Mesendoderm (in vitro differentiated cells): ENCODE data around the gene GLB1L3.

Source experiments
- DNase-seq: peaks from one replicate; pipeline ENCODE4 v3.0.0; 2013
- H2AK5ac ChIP-seq: 2 replicates; pipeline ENCODE4 v1.6.1; 2013; ENCODE audit warnings: low read length, inconsistent platforms
- H2BK120ac ChIP-seq: 2 replicates; pipeline ENCODE4 v1.6.1; 2013; ENCODE audit warnings: low read depth, mild to moderate bottlenecking, low read length, moderate library complexity, mixed read lengths
- H2BK15ac ChIP-seq: replicated peaks from 2 replicates; pipeline ENCODE4 v1.6.1; 2013; ENCODE audit warnings: low read depth, mild to moderate bottlenecking, moderate library complexity
- H2BK5ac ChIP-seq: 2 replicates; pipeline ENCODE4 v1.6.1; 2013; ENCODE audit warnings: low read length, inconsistent platforms
- H3K18ac ChIP-seq: 2 replicates; pipeline ENCODE4 v1.6.1; 2013; ENCODE audit warnings: mild to moderate bottlenecking, low read length, mixed read lengths
- H3K23ac ChIP-seq: one replicate; pipeline ENCODE4 v1.6.1; 2013; ENCODE audit warnings: low read length
- H3K27ac ChIP-seq: 2 replicates; pipeline ENCODE4 v1.5.1; 2013; ENCODE audit warnings: low read depth, mild to moderate bottlenecking, inconsistent platforms, low read length, moderate library complexity
- H3K27me3 ChIP-seq: 2 replicates; pipeline ENCODE4 v1.6.1; 2013; ENCODE audit warnings: low read length, control low read depth, mild to moderate bottlenecking, inconsistent platforms; ENCODE audit not compliant: insufficient read depth, poor library complexity
- H3K36me3 ChIP-seq: 2 replicates; pipeline ENCODE4 v1.6.1; 2013; ENCODE audit warnings: low read length, inconsistent platforms; ENCODE audit not compliant: control insufficient read depth, insufficient read depth
- H3K4ac ChIP-seq: one replicate; pipeline ENCODE4 v1.6.1; 2013; ENCODE audit warnings: low read depth, mild to moderate bottlenecking, low read length, moderate library complexity
- H3K4me1 ChIP-seq: 2 replicates; pipeline ENCODE4 v1.6.1; 2013; ENCODE audit warnings: low read depth, low read length, inconsistent platforms; ENCODE audit not compliant: control insufficient read depth
- H3K4me2 ChIP-seq: 2 replicates; pipeline ENCODE4 v1.6.1; 2013; ENCODE audit warnings: low read length
- H3K4me3 ChIP-seq: 2 replicates; pipeline ENCODE4 v1.5.1; 2013; ENCODE audit warnings: mild to moderate bottlenecking, low read length
- H3K56ac ChIP-seq: one replicate; pipeline ENCODE4 v1.6.1; 2013; ENCODE audit warnings: low read length
- H3K79me1 ChIP-seq: 2 replicates; pipeline ENCODE4 v1.6.1; 2013; ENCODE audit warnings: low read length, inconsistent platforms
- H3K79me2 ChIP-seq: 2 replicates; pipeline ENCODE4 v1.6.1; 2013; ENCODE audit warnings: mild to moderate bottlenecking, low read length; ENCODE audit not compliant: control insufficient read depth, insufficient read depth
- H3K9ac ChIP-seq: 2 replicates; pipeline ENCODE4 v1.6.1; 2013; ENCODE audit warnings: low read length, inconsistent platforms
- H4K5ac ChIP-seq: one replicate; pipeline ENCODE4 v1.6.1; 2013; ENCODE audit warnings: low read length
- H4K8ac ChIP-seq: one replicate; pipeline ENCODE4 v1.6.1; 2013; ENCODE audit warnings: low read depth, mild to moderate bottlenecking, control low read depth, low read length, moderate library complexity
- WGBS: extraction: QIAGEN DNeasy Blood & Tissue Kit; methylation state at CpG from one replicate; pipeline ENCODE4 v1.1.7; 2013; ENCODE audit warnings: low lambda C conversion rate, missing lambda C conversion rate; ENCODE audit not compliant: insufficient coverage; ENCODE audit errors: extremely low coverage; 5-methylcytosine and 5-hydroxymethylcytosine counted together

Gene GLB1L3

GRCh38 chr11:134349802-134350355 lies 73.7 kb downstream of the GLB1L3 start:
- H3K18ac ChIP-seq, result no peak overlapping the region
- no peak overlapping the region for H3K4me2 ChIP-seq
- H3K36me3 ChIP-seq, result no peaks in the 10 kb centered on the region
- H3K9ac ChIP-seq, result no peak overlapping the region
- H2BK5ac ChIP-seq, result no peak overlapping the region
- peak overlapping the region; percentile 61 for H2AK5ac ChIP-seq
- H3K79me2 ChIP-seq, result no peaks in the 10 kb centered on the region
- H3K27me3 ChIP-seq, result no peaks in the 10 kb centered on the region
- no peak for DNase-seq
- H3K27ac ChIP-seq, result no peak overlapping the region
- H2BK120ac ChIP-seq, result no peak overlapping the region
- WGBS, result no CpG with 5 or more reads among the region's 10 CpGs
- no peak overlapping the region for H3K4ac ChIP-seq
- H3K4me3 ChIP-seq, result no peak overlapping the region
- H3K56ac ChIP-seq, result peak overlapping the region; percentile 8
- no peak overlapping the region for H4K8ac ChIP-seq
- H3K23ac ChIP-seq, result no peak overlapping the region
- H3K4me1 ChIP-seq, result peaks cover 2% of the 10 kb centered on the region
- no peak overlapping the region for H2BK15ac ChIP-seq
- no peaks in the 10 kb centered on the region for H3K79me1 ChIP-seq
- H4K5ac ChIP-seq, result no peak overlapping the region

- no peak overlapping the region for H3K4me3 ChIP-seq
- H3K79me1 ChIP-seq, result no peaks in the 10 kb centered on the region
- H3K79me2 ChIP-seq, result no peaks in the 10 kb centered on the region
- no peak overlapping the region for H4K8ac ChIP-seq
- no peak overlapping the region for H3K23ac ChIP-seq
- no peak overlapping the region for H3K9ac ChIP-seq
- DNase-seq, result no peak
- no peak overlapping the region for H2BK120ac ChIP-seq
- no peak overlapping the region for H3K27ac ChIP-seq
- H4K5ac ChIP-seq, result no peak overlapping the region
- no peaks in the 10 kb centered on the region for H3K36me3 ChIP-seq
- H2AK5ac ChIP-seq, result no peak overlapping the region
- no CpG with 5 or more reads among the region's 9 CpGs for WGBS
- H3K56ac ChIP-seq, result no peak overlapping the region
- H3K4me1 ChIP-seq, result peaks cover 2% of the 10 kb centered on the region
- H2BK15ac ChIP-seq, result no peak overlapping the region
- no peak overlapping the region for H3K18ac ChIP-seq
- no peak overlapping the region for H3K4me2 ChIP-seq
- no peak overlapping the region for H3K4ac ChIP-seq
- H2BK5ac ChIP-seq, result no peak overlapping the region
- no peaks in the 10 kb centered on the region for H3K27me3 ChIP-seq
These were observed 74.2 kb downstream of the GLB1L3 start for GRCh38 chr11:134350381-134350780.

GRCh38 chr11:134352111-134352510 lies 75.9 kb downstream of the GLB1L3 start:
- H3K4ac ChIP-seq, result no peak overlapping the region
- no peak overlapping the region for H4K5ac ChIP-seq
- no peak overlapping the region for H2BK120ac ChIP-seq
- no peaks in the 10 kb centered on the region for H3K79me2 ChIP-seq
- no peak overlapping the region for H3K9ac ChIP-seq
- no peak overlapping the region for H3K4me3 ChIP-seq
- H4K8ac ChIP-seq, result no peak overlapping the region
- H2BK15ac ChIP-seq, result no peak overlapping the region
- no peaks in the 10 kb centered on the region for H3K36me3 ChIP-seq
- no peak overlapping the region for H3K23ac ChIP-seq
- no peak overlapping the region for H2AK5ac ChIP-seq
- no peak overlapping the region for H3K56ac ChIP-seq
- no peak overlapping the region for H3K27ac ChIP-seq
- DNase-seq, result no peak
- peaks cover 2% of the 10 kb centered on the region for H3K4me1 ChIP-seq
- H3K4me2 ChIP-seq, result no peak overlapping the region
- H3K79me1 ChIP-seq, result no peaks in the 10 kb centered on the region
- H3K18ac ChIP-seq, result no peak overlapping the region
- no peaks in the 10 kb centered on the region for H3K27me3 ChIP-seq
- no peak overlapping the region for H2BK5ac ChIP-seq
- WGBS, result no CpG with 5 or more reads among the region's 2 CpGs

- Histone ChIP-seq H4K5ac (no peak overlapping the region), H2BK15ac (no peak overlapping the region), H3K56ac (no peak overlapping the region), H3K79me1 (no peaks in the 10 kb centered on the region), H3K27me3 (no peaks in the 10 kb centered on the region), H3K9ac (no peak overlapping the region), H2AK5ac (no peak overlapping the region), H4K8ac (no peak overlapping the region), H3K4me3 (no peak overlapping the region), H3K4ac (no peak overlapping the region), H3K23ac (no peak overlapping the region), H3K4me1 (no peaks in the 10 kb centered on the region), H3K79me2 (no peaks in the 10 kb centered on the region), H2BK5ac (no peak overlapping the region), H3K27ac (no peak overlapping the region), H3K4me2 (no peak overlapping the region), H3K18ac (no peak overlapping the region), H2BK120ac (no peak overlapping the region), H3K36me3 (no peaks in the 10 kb centered on the region)
- DNase-seq, result no peak
- WGBS, result no CpG with 5 or more reads among the region's 2 CpGs
These were observed 79.0 kb downstream of the GLB1L3 start for GRCh38 chr11:134355136-134355535.

- Histone ChIP-seq H3K4me3 (no peak overlapping the region), H3K27ac (no peak overlapping the region), H4K8ac (no peak overlapping the region), H3K79me1 (no peaks in the 10 kb centered on the region), H3K36me3 (no peaks in the 10 kb centered on the region), H3K18ac (no peak overlapping the region), H3K56ac (no peak overlapping the region), H2BK120ac (no peak overlapping the region), H2BK5ac (no peak overlapping the region), H2BK15ac (no peak overlapping the region), H3K9ac (no peak overlapping the region), H3K4me2 (no peak overlapping the region), H4K5ac (no peak overlapping the region), H3K79me2 (no peaks in the 10 kb centered on the region), H3K23ac (no peak overlapping the region), H3K4ac (no peak overlapping the region), H2AK5ac (no peak overlapping the region), H3K4me1 (no peaks in the 10 kb centered on the region), H3K27me3 (no peaks in the 10 kb centered on the region)
- WGBS, result no CpG with 5 or more reads among the region's 5 CpGs
- DNase-seq, result no peak
These were observed 79.5 kb downstream of the GLB1L3 start for GRCh38 chr11:134355656-134356055.
